ENCODE data around the gene DDHD1.
A peak's percentile ranks its signal among the peaks of the same experiment; 100 is the strongest.

The DDHD1 gene

DNA sequence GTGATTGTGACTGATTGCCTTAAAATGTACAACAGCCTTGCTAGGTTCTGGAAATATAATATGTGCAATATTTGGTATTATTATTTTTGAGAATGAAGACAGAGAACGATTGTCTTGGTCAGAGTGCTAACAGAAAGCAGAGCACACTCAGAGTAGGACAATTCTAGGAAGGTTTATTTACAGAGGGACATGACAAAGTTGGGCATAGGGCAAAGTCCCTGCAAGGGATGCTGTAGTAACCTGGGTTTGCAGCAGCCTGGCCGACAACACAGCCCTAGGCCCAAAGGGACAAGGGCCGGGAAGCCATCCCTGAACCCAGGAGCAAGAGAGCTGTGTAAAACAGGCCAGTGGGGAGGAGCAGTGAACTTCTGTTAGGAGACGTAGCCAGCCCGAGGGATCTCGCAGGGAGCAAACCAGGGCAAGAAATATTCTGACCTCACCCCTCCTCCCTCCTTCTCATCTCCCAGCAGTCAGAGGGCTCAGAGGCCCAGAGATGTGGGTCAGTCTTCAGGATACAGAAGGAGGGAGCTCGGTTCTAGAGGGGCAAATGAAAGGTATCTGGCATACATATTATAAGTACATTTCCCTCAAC is 151.2 kb downstream of the DDHD1 start:
- no peak for DNase-seq (ENCODE audit: insufficient read length, low spot score)
- peak; percentile 31 for FAIRE-seq

DNA sequence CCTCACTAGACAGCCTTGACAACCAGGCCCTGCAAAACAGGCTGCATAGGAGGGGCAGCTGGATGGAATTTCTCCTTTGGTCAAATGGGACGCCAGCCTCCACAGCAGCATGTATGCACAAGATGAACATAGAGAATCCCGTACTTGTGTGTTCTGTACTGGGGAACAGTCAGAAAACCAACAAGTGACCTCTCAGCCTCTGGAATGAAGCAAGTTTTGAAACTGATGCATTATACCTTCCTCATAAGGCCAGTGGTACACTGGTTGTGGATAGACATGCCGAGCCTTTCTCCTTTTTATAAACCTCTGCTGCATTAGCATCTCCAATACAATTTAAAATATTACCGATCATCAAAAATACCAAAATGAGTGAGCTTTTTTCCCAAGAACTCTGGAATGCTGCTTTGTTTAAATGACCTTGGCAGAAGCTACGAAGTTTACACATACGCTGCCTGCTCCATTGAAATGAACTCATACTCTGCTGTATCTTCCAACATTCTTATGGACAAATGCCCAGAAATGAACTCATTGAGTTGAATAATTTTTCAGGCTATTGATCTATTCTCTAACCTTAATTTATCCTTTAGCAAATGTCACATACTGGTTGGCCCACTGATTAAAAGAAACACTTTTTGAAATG is 154.6 kb downstream of the DDHD1 start:
- FAIRE-seq (no peak), DNase-seq (ENCODE audit: insufficient read length, low spot score) (no peak)

DNA sequence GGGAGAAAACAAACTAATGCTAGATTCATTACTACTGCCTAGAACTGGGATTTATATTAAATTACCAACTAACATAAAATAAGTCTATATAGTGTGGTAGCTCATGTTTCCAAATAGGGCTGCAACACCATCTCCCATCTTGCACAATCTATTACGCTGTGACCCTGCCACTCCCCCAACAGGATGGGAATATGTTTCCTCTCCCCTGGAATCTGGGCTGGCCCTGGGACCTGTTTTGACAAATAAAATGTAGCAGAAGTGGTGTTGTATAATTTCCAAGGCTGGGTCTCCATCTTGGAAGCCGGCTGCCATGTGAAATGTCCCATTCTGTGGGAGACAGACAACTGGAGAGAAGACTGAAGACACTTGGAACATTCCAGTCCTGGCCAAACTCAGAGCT is 156.6 kb downstream of the DDHD1 start:
- FAIRE-seq (no peak), DNase-seq (ENCODE audit: insufficient read length, low spot score) (no peak)

DNA sequence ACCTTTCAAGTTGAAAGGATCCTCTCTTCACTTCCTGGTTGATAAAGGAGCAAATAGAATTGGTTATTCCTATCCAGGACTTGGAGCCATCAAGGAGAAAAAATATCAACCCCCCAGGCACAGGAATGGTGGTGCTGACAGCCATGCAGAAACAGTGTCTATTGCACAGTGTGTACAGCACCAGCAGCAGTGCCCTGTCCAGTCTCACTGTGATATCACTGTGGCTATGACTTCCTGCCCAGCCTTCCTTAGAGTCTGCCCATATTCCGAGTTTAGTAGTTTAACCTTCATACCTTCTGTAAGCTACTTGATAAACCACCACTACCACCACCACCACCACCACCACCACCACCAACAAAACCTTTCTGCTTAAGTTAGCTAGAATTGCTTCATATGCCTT is 157.1 kb downstream of the DDHD1 start:
- no peak for FAIRE-seq
- DNase-seq (ENCODE audit: insufficient read length, low spot score): no peak

DNA sequence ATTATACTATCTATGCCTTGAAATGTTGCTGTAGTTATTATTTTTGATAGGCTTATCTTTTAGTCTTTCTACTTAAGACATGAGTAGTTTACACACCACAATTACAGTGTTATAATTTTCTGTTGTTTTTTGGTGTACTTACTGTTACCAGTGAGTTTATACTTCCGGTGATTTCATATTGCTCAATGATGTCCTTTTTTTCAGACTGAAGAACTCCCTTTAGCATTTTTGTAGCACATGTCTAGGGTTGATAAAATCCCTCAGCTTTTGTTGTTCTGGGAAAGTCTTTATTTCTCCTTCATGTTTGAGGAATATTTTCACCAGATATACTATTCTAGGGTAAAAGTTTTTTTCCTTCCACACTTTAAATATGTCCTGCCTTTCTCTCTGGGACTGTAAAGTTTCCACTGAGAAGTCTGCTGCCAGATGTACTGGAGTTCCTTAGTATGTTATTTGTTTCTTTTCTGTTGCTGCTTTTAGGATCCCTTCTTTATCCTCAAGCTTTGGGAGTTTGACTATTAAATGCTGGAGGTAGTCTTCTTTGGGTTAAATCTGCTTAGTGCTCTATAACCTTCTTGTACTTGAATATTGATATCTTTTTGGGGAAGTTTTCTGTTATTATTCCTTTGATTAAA is 160.8 kb downstream of the DDHD1 start:
- FAIRE-seq (no peak), DNase-seq (ENCODE audit: insufficient read length, low spot score) (no peak)

DNA sequence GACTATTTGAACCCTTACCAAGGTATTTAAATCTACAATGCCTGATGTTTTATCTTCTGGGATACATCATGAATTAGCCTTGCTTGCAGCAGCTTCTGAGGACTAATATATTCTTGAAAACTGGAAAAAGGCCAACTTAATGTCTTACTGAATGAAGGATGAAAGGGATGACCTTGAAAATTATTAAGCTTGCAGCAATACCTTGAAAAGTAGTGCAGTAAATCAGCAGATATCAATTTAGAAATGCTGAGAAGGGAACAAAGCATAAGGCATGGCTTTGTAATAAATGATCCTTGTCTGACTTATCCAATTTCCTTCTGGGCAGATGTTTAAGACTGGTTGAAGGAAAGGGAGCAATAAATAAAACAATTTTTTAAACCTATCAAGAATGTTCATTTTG is 165.0 kb downstream of the DDHD1 start:
- FAIRE-seq (no peak), DNase-seq (ENCODE audit: insufficient read length, low spot score) (no peak)

DNA sequence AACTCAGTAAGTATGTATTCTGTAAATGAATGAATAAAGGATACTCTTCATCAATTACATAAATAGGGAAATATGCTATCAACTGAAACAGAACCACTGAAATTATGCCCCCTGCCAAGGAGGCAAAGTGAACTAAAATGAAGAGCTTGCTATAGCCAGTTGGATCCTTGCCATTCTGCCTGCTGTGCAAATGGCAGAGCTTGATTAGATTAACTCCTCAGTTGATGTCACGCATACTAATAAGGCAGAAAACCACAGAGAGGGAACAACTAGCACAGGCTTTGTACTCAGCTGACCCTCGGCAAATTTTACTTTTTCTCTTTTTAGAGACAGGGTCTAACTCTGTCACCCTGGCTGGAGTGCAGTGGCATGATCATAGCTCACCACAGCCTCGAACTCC is 165.6 kb downstream of the DDHD1 start:
- FAIRE-seq (peak; percentile 16), DNase-seq (ENCODE audit: insufficient read length, low spot score) (no peak)

DNA sequence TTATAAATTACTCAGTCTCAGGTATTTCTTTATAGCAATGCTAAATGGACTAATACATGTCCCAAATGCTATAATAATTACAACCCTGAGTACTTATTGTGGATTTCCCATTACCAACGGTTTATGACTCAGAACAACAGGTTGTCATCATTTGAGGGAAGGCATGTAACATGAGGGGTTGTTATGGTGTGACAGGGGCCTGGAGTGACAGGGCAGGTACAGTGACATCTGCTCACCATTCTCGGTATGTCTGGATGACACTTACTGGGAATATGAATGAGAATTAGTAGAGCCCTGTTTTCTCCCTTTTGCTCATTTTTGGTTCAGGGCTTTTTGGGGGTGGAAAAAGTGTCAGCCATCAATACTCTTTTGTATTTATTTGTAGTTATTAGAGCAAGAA is 166.1 kb downstream of the DDHD1 start:
- DNase-seq (ENCODE audit: insufficient read length, low spot score): no peak
- peak; percentile 81 for FAIRE-seq
